Chondrocyte (in vitro differentiated cells): ENCODE data around the gene BTN2A1. TPM values are rescaled to one million over a fixed set of nuclear protein-coding genes. Genes with fewer than 3 reads are reported as not detected.
A peak's percentile ranks its signal among the peaks of the same experiment; 100 is the strongest.

Source experiments
- DNase-seq: peaks from one replicate; pipeline ENCODE4 v3.0.0; 2021; ENCODE audit warnings: mixed read lengths, low spot score
- H3K27ac Mint-ChIP-seq: one replicate; pipeline ENCODE4 v1.8.0; 2021; ENCODE audit warnings: mild to moderate bottlenecking, moderate library complexity, mixed read lengths; ENCODE audit not compliant: unreplicated experiment
- H3K27me3 Mint-ChIP-seq: 2 replicates; pipeline ENCODE4 v1.8.0; 2021; ENCODE audit warnings: low read depth, mixed read lengths
- H3K36me3 Mint-ChIP-seq: 2 replicates; pipeline ENCODE4 v1.8.0; 2021; ENCODE audit warnings: low read depth, mixed read lengths
- H3K4me1 Mint-ChIP-seq: 2 replicates; pipeline ENCODE4 v1.8.0; 2021; ENCODE audit warnings: low read depth, mild to moderate bottlenecking, mixed read lengths
- H3K4me3 Mint-ChIP-seq: one replicate; pipeline ENCODE4 v1.8.0; 2021; ENCODE audit warnings: mild to moderate bottlenecking, moderate library complexity, mixed read lengths; ENCODE audit not compliant: unreplicated experiment
- H3K9me3 Mint-ChIP-seq: 2 replicates; pipeline ENCODE4 v1.8.0; 2021; ENCODE audit warnings: low read depth, mixed read lengths
- long read RNA-seq: library from polyadenylated mRNA; stranded (forward); transcript quantifications from one replicate; pipeline ENCODE4 v2.0.0, GENCODE V29; 2021
- total RNA-seq: library from RNA; stranded (reverse); gene quantifications from 3 replicates; pipeline ENCODE4 v1.2.1, GENCODE V29; 2021
- TF ChIP-seq, protein P1 (sequence below): fragments of 200-600 bp; sonication (generic); IDR thresholded peaks from 2 replicates; pipeline ENCODE4 v1.5.0; 2021; ENCODE audit warnings: antibody characterized with exemption, mild to moderate bottlenecking, moderate library complexity

Gene BTN2A1
- 28.3 to 33.6 TPM (median 33.3 TPM) in 3 replicates for total RNA-seq
- long read RNA-seq, transcript BTN2A1-202 (9 exons, 3,024 nt): minor isoform, 5 of 101 reads
- long read RNA-seq, transcript BTN2A1-201 (8 exons, 2,920 nt): major isoform, 54 of 101 reads
- long read RNA-seq, partial matches to known transcripts: 11 of 101 reads
- long read RNA-seq, other reads (novel, unspliced or antisense): 24 of 101 reads

- Mint-ChIP-seq H3K4me3 (peak within 1 kb of the TSS; percentile 99), H3K27me3 (no peaks in the 10 kb centered on the region), H3K9me3 (no peaks in the 10 kb centered on the region), H3K27ac (peak within 1 kb of the TSS; percentile 100), H3K36me3 (peaks cover 31% of the 10 kb centered on the region), H3K4me1 (peaks cover 58% of the 10 kb centered on the region)
- TF ChIP-seq, protein P1, sequence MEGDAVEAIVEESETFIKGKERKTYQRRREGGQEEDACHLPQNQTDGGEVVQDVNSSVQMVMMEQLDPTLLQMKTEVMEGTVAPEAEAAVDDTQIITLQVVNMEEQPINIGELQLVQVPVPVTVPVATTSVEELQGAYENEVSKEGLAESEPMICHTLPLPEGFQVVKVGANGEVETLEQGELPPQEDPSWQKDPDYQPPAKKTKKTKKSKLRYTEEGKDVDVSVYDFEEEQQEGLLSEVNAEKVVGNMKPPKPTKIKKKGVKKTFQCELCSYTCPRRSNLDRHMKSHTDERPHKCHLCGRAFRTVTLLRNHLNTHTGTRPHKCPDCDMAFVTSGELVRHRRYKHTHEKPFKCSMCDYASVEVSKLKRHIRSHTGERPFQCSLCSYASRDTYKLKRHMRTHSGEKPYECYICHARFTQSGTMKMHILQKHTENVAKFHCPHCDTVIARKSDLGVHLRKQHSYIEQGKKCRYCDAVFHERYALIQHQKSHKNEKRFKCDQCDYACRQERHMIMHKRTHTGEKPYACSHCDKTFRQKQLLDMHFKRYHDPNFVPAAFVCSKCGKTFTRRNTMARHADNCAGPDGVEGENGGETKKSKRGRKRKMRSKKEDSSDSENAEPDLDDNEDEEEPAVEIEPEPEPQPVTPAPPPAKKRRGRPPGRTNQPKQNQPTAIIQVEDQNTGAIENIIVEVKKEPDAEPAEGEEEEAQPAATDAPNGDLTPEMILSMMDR: peak; percentile 49
- no peak for DNase-seq
Observed at GRCh38 chr6:26457806-26458688, at the start of gene BTN2A1. Gene BTN2A1, plus strand, starts transcription at chr6:26457955. Its CDS starts 682 bp downstream, at chr6:26458637.

- Mint-ChIP-seq H3K36me3 (peaks cover 6% of the 10 kb centered on the region), H3K4me1 (peaks cover 9% of the 10 kb centered on the region), H3K27ac (no peak overlapping the region), H3K9me3 (no peaks in the 10 kb centered on the region), H3K27me3 (no peaks in the 10 kb centered on the region), H3K4me3 (no peak overlapping the region)
- TF ChIP-seq, protein P1: no peak
- DNase-seq: no peak
Observed at GRCh38 chr6:26408828-26409730, 48.7 kb upstream of the BTN2A1 start.

DNA sequence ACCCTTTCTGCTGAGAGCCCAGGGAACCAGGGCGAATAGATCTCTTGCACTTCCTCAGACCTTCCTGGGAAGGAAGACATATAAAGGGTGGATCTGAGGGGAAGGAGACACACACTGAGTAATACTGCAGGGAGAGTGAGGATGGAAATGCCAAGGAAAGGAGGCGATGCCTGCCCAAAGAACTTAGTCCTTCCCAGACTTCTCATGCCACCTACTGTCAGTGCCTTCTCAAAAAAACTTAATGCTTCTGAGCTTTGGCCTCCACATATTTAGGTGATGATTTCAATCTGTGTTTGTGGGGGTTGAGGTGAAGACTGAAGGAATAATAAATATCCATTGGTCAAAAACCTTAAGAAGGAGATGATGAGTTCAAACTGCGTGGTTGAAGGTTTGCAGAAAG is 46.0 kb upstream of the BTN2A1 start:
- Mint-ChIP-seq H3K36me3 (peaks cover 2% of the 10 kb centered on the region), H3K9me3 (no peaks in the 10 kb centered on the region), H3K27ac (no peak overlapping the region), H3K4me3 (no peak overlapping the region), H3K4me1 (peaks cover 9% of the 10 kb centered on the region), H3K27me3 (no peaks in the 10 kb centered on the region)
- DNase-seq: no peak
- TF ChIP-seq, protein P1: peak; percentile 46

DNA sequence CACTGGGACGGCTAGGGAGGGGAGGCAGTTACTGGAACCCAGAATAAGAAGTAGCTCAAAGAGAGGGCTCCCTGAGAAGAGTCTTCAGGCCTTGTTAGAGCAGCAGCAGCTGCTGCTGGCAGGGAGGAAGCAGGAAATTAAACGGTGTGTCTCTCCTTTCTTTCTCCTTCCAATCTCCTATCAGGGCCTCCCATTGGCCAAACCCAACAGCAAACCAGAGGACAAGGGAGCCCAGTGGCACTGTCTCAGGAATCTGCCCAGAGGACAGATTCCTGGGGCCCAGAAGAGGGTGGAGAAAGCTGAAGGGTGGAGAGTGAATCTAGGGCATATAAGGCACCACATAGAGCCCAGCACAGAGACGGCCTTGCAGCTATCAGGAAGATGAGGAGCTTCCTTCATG is 45.5 kb upstream of the BTN2A1 start:
- peaks cover 9% of the 10 kb centered on the region for H3K4me1 Mint-ChIP-seq
- TF ChIP-seq, protein P1: no peak
- no peaks in the 10 kb centered on the region for H3K27me3 Mint-ChIP-seq
- H3K36me3 Mint-ChIP-seq: peaks cover 2% of the 10 kb centered on the region
- no peak for DNase-seq
- H3K9me3 Mint-ChIP-seq: no peaks in the 10 kb centered on the region
- no peak overlapping the region for H3K4me3 Mint-ChIP-seq
- no peak overlapping the region for H3K27ac Mint-ChIP-seq

DNA sequence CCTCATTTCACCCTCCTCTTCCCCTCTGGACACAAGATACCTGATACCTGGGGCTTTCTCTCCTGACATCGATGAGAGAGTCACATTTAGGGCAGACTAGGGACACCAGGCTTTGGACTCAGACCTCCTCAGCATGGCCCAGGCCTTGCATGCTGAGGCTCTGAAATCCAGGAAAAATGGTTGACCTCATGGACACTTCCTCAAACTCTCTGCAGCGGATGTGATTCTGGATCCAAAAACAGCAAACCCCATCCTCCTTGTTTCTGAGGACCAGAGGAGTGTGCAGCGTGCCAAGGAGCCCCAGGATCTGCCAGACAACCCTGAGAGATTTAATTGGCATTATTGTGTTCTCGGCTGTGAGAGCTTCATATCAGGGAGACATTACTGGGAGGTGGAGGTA is 44.8 kb upstream of the BTN2A1 start:
- no peak overlapping the region for H3K4me3 Mint-ChIP-seq
- TF ChIP-seq, protein P1: no peak
- H3K27ac Mint-ChIP-seq: no peak overlapping the region
- H3K4me1 Mint-ChIP-seq: peaks cover 9% of the 10 kb centered on the region
- DNase-seq: no peak
- no peaks in the 10 kb centered on the region for H3K27me3 Mint-ChIP-seq
- H3K36me3 Mint-ChIP-seq: peaks cover 2% of the 10 kb centered on the region
- H3K9me3 Mint-ChIP-seq: peaks cover 3% of the 10 kb centered on the region
